ENCODE results near the gene PEPD.

PEPD gene

GRCh38 chr19:33413868-33414666, 107.5 kb downstream of the PEPD start:
- Histone ChIP-seq H3K4me1 (ENCODE audit: control insufficient read depth in 1 of 2, insufficient read depth in 2 of 2, low read length in 2 of 2) (peaks cover 0 to 6% of the 10 kb centered on the region in 2 donors), H3K9me3 (ENCODE audit: control insufficient read depth in 1 of 2, low read length in 2 of 2) (no peaks in the 10 kb centered on the region), H3K4me3 (ENCODE audit: low read depth in 1 of 2, low read length in 2 of 2) (no peak overlapping the region), H3K27ac (ENCODE audit: low read length) (no peak overlapping the region), H3K36me3 (ENCODE audit: control insufficient read depth in 1 of 2, insufficient read depth in 2 of 2, low read length in 2 of 2) (peaks cover 0 to 25% of the 10 kb centered on the region in 2 donors), H3K27me3 (ENCODE audit: low read depth, low read length) (no peaks in the 10 kb centered on the region)

- Histone ChIP-seq H3K36me3 (ENCODE audit: control insufficient read depth in 1 of 2, insufficient read depth in 2 of 2, low read length in 2 of 2) (peaks cover 0 to 25% of the 10 kb centered on the region in 2 donors), H3K27me3 (ENCODE audit: low read depth, low read length) (no peaks in the 10 kb centered on the region), H3K9me3 (ENCODE audit: control insufficient read depth in 1 of 2, low read length in 2 of 2) (no peaks in the 10 kb centered on the region), H3K4me1 (ENCODE audit: control insufficient read depth in 1 of 2, insufficient read depth in 2 of 2, low read length in 2 of 2) (peaks cover 0 to 6% of the 10 kb centered on the region in 2 donors), H3K27ac (ENCODE audit: low read length) (no peak overlapping the region), H3K4me3 (ENCODE audit: low read depth in 1 of 2, low read length in 2 of 2) (no peak overlapping the region)
Observed at GRCh38 chr19:33413426-33413725, 108.2 kb downstream of the PEPD start.

DNA sequence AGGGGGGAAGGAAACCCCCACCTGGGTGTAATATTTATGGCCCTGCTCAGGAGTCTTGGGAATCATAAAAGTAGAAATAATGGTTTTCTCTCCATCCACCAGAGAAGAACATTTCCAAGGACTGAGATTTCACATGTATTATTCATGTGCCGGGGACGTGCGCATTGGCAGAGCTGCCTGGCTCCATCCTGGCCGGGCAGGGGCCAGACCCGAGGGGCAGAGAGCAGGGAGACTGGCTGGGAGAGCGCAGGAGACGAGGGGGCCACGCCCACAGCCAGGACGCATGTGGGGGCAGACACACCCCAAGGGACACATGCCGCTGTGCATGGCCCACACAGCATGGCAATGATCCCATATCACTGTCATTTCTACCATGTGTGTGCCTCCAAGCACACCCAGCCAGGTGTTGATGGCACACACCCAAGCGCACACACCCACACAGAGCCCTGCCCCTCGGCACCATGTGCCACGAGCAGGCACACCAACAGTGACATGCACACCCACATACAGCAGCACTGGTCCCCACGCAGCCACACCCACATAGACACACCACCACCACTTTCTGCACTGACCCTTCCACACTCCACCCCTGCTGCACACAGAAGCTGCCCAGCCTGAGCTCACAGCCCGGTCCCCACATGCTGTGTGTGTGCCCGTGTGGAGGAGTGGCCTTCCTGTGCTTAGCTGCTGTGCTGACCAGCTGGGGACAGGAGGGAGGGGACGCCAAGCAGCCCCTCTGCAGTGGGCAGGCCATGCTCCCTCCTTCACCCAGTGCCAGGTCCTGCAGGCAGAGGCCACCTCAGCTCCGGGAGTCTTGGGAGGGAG, 108.8 kb downstream of the PEPD start:
- Histone ChIP-seq H3K4me1 (ENCODE audit: control insufficient read depth in 1 of 2, insufficient read depth in 2 of 2, low read length in 2 of 2) (peaks cover 0 to 6% of the 10 kb centered on the region in 2 donors), H3K9me3 (ENCODE audit: control insufficient read depth in 1 of 2, low read length in 2 of 2) (no peaks in the 10 kb centered on the region), H3K4me3 (ENCODE audit: low read depth in 1 of 2, low read length in 2 of 2) (no peak overlapping the region), H3K27me3 (ENCODE audit: low read depth, low read length) (no peaks in the 10 kb centered on the region), H3K27ac (ENCODE audit: low read length) (no peak overlapping the region), H3K36me3 (ENCODE audit: control insufficient read depth in 1 of 2, insufficient read depth in 2 of 2, low read length in 2 of 2) (peaks cover 0 to 25% of the 10 kb centered on the region in 2 donors)

DNA sequence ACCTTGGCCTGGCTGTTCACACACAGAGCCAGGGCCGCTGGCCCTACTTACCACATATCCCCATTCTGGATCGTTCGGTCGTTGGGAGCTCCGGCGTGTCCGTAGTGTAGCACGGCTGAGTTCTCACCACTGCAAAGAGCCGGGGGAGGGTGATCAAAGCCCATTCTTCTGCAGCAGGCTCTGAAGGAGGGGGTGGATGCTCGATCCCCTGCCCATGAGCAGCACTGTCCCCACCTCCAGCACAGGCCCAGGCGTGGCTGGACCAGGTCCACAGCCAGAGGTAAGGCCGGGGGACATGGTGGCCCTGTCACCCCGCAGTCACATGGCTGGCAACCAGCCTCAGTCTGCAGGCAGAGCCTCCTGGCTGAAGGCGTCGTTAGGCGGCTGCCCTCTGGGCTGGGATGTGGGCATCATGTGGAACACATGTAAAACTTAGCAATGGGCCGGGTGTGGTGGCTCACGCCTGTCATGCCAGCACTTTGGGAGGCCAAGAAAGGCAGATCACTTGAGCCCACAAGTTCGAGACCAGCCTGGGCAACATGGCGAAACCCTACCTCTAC, 109.9 kb downstream of the PEPD start:
- Histone ChIP-seq H3K4me1 (ENCODE audit: control insufficient read depth in 1 of 2, insufficient read depth in 2 of 2, low read length in 2 of 2) (peaks cover 0 to 6% of the 10 kb centered on the region in 2 donors), H3K4me3 (ENCODE audit: low read depth in 1 of 2, low read length in 2 of 2) (no peak overlapping the region), H3K27me3 (ENCODE audit: low read depth, low read length) (no peaks in the 10 kb centered on the region), H3K36me3 (ENCODE audit: control insufficient read depth in 1 of 2, insufficient read depth in 2 of 2, low read length in 2 of 2) (peaks cover 0 to 25% of the 10 kb centered on the region in 2 donors), H3K9me3 (ENCODE audit: control insufficient read depth in 1 of 2, low read length in 2 of 2) (no peaks in the 10 kb centered on the region), H3K27ac (ENCODE audit: low read length) (no peak overlapping the region)

DNA sequence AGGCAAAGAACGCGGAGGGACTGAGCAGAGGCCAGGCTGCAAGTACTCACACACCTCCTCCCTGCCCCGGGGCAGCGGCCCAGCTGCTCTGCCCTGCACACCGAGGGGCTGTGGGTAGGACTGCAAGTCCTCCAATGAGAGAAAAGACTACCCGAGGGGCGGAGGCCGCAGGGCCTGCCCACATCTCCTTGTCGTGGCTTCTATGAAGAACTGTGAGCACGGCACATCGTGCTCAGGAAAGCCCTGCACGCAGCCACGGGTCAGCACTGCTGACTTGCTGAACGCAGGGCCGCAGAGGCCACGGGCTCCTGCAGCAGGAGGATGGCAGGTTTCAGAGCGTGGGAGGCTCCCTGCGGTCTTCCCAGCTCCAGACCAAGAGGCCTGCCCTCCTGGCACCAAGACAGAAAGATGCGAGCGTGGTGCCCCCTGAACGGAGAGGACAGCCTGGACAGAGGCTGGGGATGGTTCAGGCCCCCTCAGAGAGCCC, 110.6 kb downstream of the PEPD start:
- Histone ChIP-seq H3K27ac (ENCODE audit: low read length) (no peak overlapping the region), H3K9me3 (ENCODE audit: control insufficient read depth in 1 of 2, low read length in 2 of 2) (no peaks in the 10 kb centered on the region), H3K4me3 (ENCODE audit: low read depth in 1 of 2, low read length in 2 of 2) (no peak overlapping the region), H3K36me3 (ENCODE audit: control insufficient read depth in 1 of 2, insufficient read depth in 2 of 2, low read length in 2 of 2) (peaks cover 0 to 25% of the 10 kb centered on the region in 2 donors), H3K4me1 (ENCODE audit: control insufficient read depth in 1 of 2, insufficient read depth in 2 of 2, low read length in 2 of 2) (peaks cover 0 to 6% of the 10 kb centered on the region in 2 donors), H3K27me3 (ENCODE audit: low read depth, low read length) (no peaks in the 10 kb centered on the region)

DNA sequence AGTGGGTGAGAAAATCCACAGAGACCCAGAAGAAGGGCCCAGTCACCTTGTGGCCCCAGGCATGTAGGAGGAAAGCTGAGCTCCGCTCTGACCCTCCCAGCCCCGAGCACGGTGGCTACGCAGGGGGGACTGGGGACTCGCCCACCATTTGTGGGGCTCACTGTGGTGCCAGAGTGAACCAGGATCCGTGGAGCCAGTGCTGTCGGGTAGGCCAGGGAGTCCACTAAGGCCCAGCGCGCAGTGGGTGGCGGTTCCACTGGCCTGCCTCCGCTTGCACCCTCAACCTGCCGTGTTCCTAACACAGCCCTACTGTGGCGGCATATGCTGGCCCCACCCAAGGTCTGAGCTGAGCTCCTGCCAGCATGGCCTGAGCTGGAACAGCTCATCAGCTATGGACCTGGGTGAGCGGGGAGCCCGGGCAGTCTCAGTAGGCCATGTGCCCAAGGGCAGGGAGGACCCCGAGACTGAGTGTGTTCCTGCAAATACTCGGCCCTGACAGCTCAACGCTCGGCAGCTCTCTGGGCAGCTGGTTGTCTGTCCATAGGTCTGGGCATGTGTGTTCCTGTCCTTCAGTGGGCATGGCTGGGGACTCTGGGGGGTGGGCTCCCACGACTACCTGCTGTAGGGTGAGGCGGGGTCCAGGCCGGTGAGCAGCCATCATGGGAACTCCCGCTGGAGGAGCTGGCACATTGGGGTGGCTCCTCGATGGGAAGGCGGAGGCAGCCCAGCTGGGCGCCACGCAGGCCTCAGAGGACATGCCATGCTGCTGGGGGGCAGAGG, 111.5 kb downstream of the PEPD start:
- no peaks in the 10 kb centered on the region for H3K27me3 ChIP-seq (ENCODE audit: low read depth, low read length)
- peaks cover 0 to 25% of the 10 kb centered on the region in 2 donors for H3K36me3 ChIP-seq (ENCODE audit: control insufficient read depth in 1 of 2, insufficient read depth in 2 of 2, low read length in 2 of 2)
- H3K9me3 ChIP-seq (ENCODE audit: control insufficient read depth in 1 of 2, low read length in 2 of 2): no peaks in the 10 kb centered on the region
- no peak overlapping the region for H3K4me3 ChIP-seq (ENCODE audit: low read depth in 1 of 2, low read length in 2 of 2)
- no peak overlapping the region for H3K27ac ChIP-seq (ENCODE audit: low read length)
- H3K4me1 ChIP-seq (ENCODE audit: control insufficient read depth in 1 of 2, insufficient read depth in 2 of 2, low read length in 2 of 2): peaks cover 0 to 13% of the 10 kb centered on the region in 2 donors

GRCh38 chr19:33408538-33409434, 112.8 kb downstream of the PEPD start:
- H3K27ac ChIP-seq (ENCODE audit: low read length): no peak overlapping the region
- no peak overlapping the region for H3K4me3 ChIP-seq (ENCODE audit: low read depth in 1 of 2, low read length in 2 of 2)
- H3K36me3 ChIP-seq (ENCODE audit: control insufficient read depth in 1 of 2, insufficient read depth in 2 of 2, low read length in 2 of 2): peaks cover 0 to 25% of the 10 kb centered on the region in 2 donors
- H3K9me3 ChIP-seq (ENCODE audit: control insufficient read depth in 1 of 2, low read length in 2 of 2): no peaks in the 10 kb centered on the region
- no peaks in the 10 kb centered on the region for H3K27me3 ChIP-seq (ENCODE audit: low read depth, low read length)
- peaks cover 0 to 20% of the 10 kb centered on the region in 2 donors for H3K4me1 ChIP-seq (ENCODE audit: control insufficient read depth in 1 of 2, insufficient read depth in 2 of 2, low read length in 2 of 2)

- H3K4me3 ChIP-seq (ENCODE audit: low read depth in 1 of 2, low read length in 2 of 2): no peak overlapping the region
- H3K27ac ChIP-seq (ENCODE audit: low read length): no peak overlapping the region
- peaks cover 0 to 22% of the 10 kb centered on the region in 2 donors for H3K36me3 ChIP-seq (ENCODE audit: control insufficient read depth in 1 of 2, insufficient read depth in 2 of 2, low read length in 2 of 2)
- H3K4me1 ChIP-seq (ENCODE audit: control insufficient read depth in 1 of 2, insufficient read depth in 2 of 2, low read length in 2 of 2): peaks cover 0 to 20% of the 10 kb centered on the region in 2 donors
- no peaks in the 10 kb centered on the region for H3K9me3 ChIP-seq (ENCODE audit: control insufficient read depth in 1 of 2, low read length in 2 of 2)
- H3K27me3 ChIP-seq (ENCODE audit: low read depth, low read length): no peaks in the 10 kb centered on the region
Observed at GRCh38 chr19:33408116-33408515, 113.5 kb downstream of the PEPD start.

DNA sequence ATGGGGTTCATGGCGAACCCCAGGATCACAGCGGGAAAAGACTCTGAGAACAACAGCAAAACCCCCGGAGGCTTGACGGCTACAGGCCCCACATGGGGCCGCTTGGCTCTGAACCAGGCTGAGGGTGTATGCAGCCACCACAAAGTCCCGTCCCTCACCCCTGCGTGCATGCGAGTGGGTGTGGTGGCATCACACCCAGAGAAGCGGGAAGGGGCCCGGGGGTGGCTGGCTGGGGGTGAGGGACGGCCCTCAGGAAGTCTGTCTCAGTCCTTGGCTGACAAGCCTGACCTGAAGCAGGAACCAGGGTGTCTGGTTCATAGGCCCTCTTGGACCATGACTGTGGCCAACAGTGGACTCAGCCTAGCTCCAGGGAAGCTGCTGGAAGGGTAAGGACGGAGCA, 113.9 kb downstream of the PEPD start:
- no peaks in the 10 kb centered on the region for H3K9me3 ChIP-seq (ENCODE audit: control insufficient read depth in 1 of 2, low read length in 2 of 2)
- peaks cover 0 to 20% of the 10 kb centered on the region in 2 donors for H3K4me1 ChIP-seq (ENCODE audit: control insufficient read depth in 1 of 2, insufficient read depth in 2 of 2, low read length in 2 of 2)
- peaks cover 0 to 21% of the 10 kb centered on the region in 2 donors for H3K36me3 ChIP-seq (ENCODE audit: control insufficient read depth in 1 of 2, insufficient read depth in 2 of 2, low read length in 2 of 2)
- H3K4me3 ChIP-seq (ENCODE audit: low read depth in 1 of 2, low read length in 2 of 2): no peak overlapping the region
- no peaks in the 10 kb centered on the region for H3K27me3 ChIP-seq (ENCODE audit: low read depth, low read length)
- H3K27ac ChIP-seq (ENCODE audit: low read length): no peak overlapping the region

- H3K27me3 ChIP-seq (ENCODE audit: low read depth, low read length): no peaks in the 10 kb centered on the region
- peaks cover 0 to 21% of the 10 kb centered on the region in 2 donors for H3K36me3 ChIP-seq (ENCODE audit: control insufficient read depth in 1 of 2, insufficient read depth in 2 of 2, low read length in 2 of 2)
- H3K4me3 ChIP-seq (ENCODE audit: low read depth in 1 of 2, low read length in 2 of 2): no peak overlapping the region
- peaks cover 0 to 20% of the 10 kb centered on the region in 2 donors for H3K4me1 ChIP-seq (ENCODE audit: control insufficient read depth in 1 of 2, insufficient read depth in 2 of 2, low read length in 2 of 2)
- no peaks in the 10 kb centered on the region for H3K9me3 ChIP-seq (ENCODE audit: control insufficient read depth in 1 of 2, low read length in 2 of 2)
- H3K27ac ChIP-seq (ENCODE audit: low read length): no peak overlapping the region
Observed at GRCh38 chr19:33407140-33407551, 114.4 kb downstream of the PEPD start.
